ENCODE data around the gene MPC2.

DNA sequence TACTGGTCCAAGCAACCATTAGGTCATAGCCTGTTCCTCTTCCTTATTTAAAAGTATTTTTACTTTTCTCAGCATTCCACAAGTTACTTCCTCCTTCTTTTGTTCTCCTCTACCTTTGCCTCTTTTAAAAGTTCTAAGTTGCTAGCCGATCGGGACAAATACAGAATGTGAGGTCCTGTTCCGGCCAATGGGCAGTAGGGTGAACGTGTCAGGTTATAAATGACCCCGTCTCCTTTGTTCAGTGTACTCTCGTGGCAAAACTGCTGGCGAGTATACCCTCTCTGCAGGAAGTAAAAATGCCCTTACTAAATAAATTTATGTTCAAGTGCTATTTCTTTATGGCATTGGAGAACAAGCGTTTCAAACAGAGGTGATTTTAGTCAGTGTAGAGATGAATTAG, 25.5 kb downstream of the MPC2 start:
- TF ChIP-seq, protein P1, sequence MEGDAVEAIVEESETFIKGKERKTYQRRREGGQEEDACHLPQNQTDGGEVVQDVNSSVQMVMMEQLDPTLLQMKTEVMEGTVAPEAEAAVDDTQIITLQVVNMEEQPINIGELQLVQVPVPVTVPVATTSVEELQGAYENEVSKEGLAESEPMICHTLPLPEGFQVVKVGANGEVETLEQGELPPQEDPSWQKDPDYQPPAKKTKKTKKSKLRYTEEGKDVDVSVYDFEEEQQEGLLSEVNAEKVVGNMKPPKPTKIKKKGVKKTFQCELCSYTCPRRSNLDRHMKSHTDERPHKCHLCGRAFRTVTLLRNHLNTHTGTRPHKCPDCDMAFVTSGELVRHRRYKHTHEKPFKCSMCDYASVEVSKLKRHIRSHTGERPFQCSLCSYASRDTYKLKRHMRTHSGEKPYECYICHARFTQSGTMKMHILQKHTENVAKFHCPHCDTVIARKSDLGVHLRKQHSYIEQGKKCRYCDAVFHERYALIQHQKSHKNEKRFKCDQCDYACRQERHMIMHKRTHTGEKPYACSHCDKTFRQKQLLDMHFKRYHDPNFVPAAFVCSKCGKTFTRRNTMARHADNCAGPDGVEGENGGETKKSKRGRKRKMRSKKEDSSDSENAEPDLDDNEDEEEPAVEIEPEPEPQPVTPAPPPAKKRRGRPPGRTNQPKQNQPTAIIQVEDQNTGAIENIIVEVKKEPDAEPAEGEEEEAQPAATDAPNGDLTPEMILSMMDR (conservative IDR thresholded peaks at IDR 0.05; ENCODE audit: low read length) = no peak
- no peak for TF ChIP-seq EZH2phosphoT487 (IDR thresholded peaks at IDR 0.05; ENCODE audit: borderline replicate concordance)

Data from Loucy (cell line).